ENCODE measurements around the gene BACE1-AS. TPM values are rescaled to one million over a fixed set of nuclear protein-coding genes. Genes with fewer than 3 reads are reported as not detected.

Gene BACE1-AS
- total and polyA plus RNA-seq, 3 experiments from 2014 or later, result 1.3 to 4.5 (median 3.8) TPM

- Mint-ChIP-seq H3K4me1 (peaks cover 16 to 25% (median 25%) of the 10 kb centered on the region in 3 donors), H3K27ac (no peak overlapping the region), H3K9me3 (no peaks in the 10 kb centered on the region), H3K4me3 (no peak overlapping the region), H3K27me3 (no peaks in the 10 kb centered on the region), H3K36me3 (peaks cover 0 to 4% (median 4%) of the 10 kb centered on the region in 3 donors)
- ChIA-PET CTCF (interaction anchor here (1.2 to 1.7 kb wide), 2 partner anchors 92 to 97 kb away, joined by 3 to 7 read pairs; partner anchors contain the start of gene PCSK7), POLR2A (interaction anchor here (1.4 to 1.7 kb wide), 2 partner anchors 98 to 150 kb away, joined by 3 read pairs; partner anchors contain the start of gene SIDT2)
- H3K27me3 ChIP-seq (ENCODE audit: insufficient read depth, low read length, poor library complexity, severe bottlenecking), result no peaks in the 10 kb centered on the region
- no peaks in the 10 kb centered on the region for H3K9me3 ChIP-seq (ENCODE audit: low read length)
- H3K36me3 ChIP-seq (ENCODE audit: insufficient read depth, low read length), result no peaks in the 10 kb centered on the region
- DNase-seq, result no peak
- H3K4me1 ChIP-seq (ENCODE audit: insufficient read depth, low read length), result peaks cover 12% of the 10 kb centered on the region
- H3K4me3 ChIP-seq (ENCODE audit: low read length), result peak overlapping the region; percentile 82
- peak overlapping the region; percentile 90 for H3K27ac ChIP-seq (ENCODE audit: low read depth, low read length)
These were observed 37.3 kb downstream of the BACE1-AS start for GRCh38 chr11:117328375-117329010.

GRCh38 chr11:117332843-117333242, 41.7 kb downstream of the BACE1-AS start:
- H3K9me3 Mint-ChIP-seq, result no peaks in the 10 kb centered on the region
- no peak overlapping the region for H3K27ac ChIP-seq (ENCODE audit: low read depth, low read length)
- no peaks in the 10 kb centered on the region for H3K9me3 ChIP-seq (ENCODE audit: low read length)
- peak overlapping the region in 1 of 8 donors; percentile 49 for H3K27ac Mint-ChIP-seq
- H3K36me3 Mint-ChIP-seq, result peaks cover under 1 to 37% (median 9%) of the 10 kb centered on the region in 3 donors
- H3K4me1 ChIP-seq (ENCODE audit: insufficient read depth, low read length), result peaks cover 12% of the 10 kb centered on the region
- H3K4me3 Mint-ChIP-seq, result no peak overlapping the region
- POLR2A ChIA-PET, result interaction anchor here (0.6 kb wide), 1 partner anchor 533 kb away, joined by 9 read pairs; no protein-coding TSS in a partner anchor
- H3K4me1 Mint-ChIP-seq, result peaks cover 19 to 37% (median 27%) of the 10 kb centered on the region in 3 donors
- CTCF ChIA-PET, result no interaction called here
- no peaks in the 10 kb centered on the region for H3K27me3 Mint-ChIP-seq
- no peak overlapping the region for H3K4me3 ChIP-seq (ENCODE audit: low read length)
- no peaks in the 10 kb centered on the region for H3K36me3 ChIP-seq (ENCODE audit: insufficient read depth, low read length)
- H3K27me3 ChIP-seq (ENCODE audit: insufficient read depth, low read length, poor library complexity, severe bottlenecking), result no peaks in the 10 kb centered on the region
- DNase-seq, result no peak

- no peaks in the 10 kb centered on the region for H3K9me3 ChIP-seq (ENCODE audit: low read length)
- H3K4me1 Mint-ChIP-seq, result peaks cover 21 to 43% (median 30%) of the 10 kb centered on the region in 3 donors
- no peak overlapping the region for H3K4me3 ChIP-seq (ENCODE audit: low read length)
- H3K27me3 Mint-ChIP-seq, result no peaks in the 10 kb centered on the region
- H3K9me3 Mint-ChIP-seq, result no peaks in the 10 kb centered on the region
- H3K27ac ChIP-seq (ENCODE audit: low read depth, low read length), result no peak overlapping the region
- H3K36me3 Mint-ChIP-seq, result peaks cover 3 to 45% (median 14%) of the 10 kb centered on the region in 3 donors
- no peaks in the 10 kb centered on the region for H3K27me3 ChIP-seq (ENCODE audit: insufficient read depth, low read length, poor library complexity, severe bottlenecking)
- CTCF ChIA-PET, result no interaction called here
- no peaks in the 10 kb centered on the region for H3K36me3 ChIP-seq (ENCODE audit: insufficient read depth, low read length)
- H3K27ac Mint-ChIP-seq, result peak overlapping the region in 1 of 8 donors; percentile 37
- no peak overlapping the region for H3K4me3 Mint-ChIP-seq
- POLR2A ChIA-PET, result no interaction called here
- no peak for DNase-seq
- peaks cover 5% of the 10 kb centered on the region for H3K4me1 ChIP-seq (ENCODE audit: insufficient read depth, low read length)
These were observed 42.8 kb downstream of the BACE1-AS start for GRCh38 chr11:117333917-117334316.

GRCh38 chr11:117334896-117335295, 43.8 kb downstream of the BACE1-AS start:
- no peaks in the 10 kb centered on the region for H3K36me3 ChIP-seq (ENCODE audit: insufficient read depth, low read length)
- H3K4me3 ChIP-seq (ENCODE audit: low read length), result no peak overlapping the region
- H3K4me1 ChIP-seq (ENCODE audit: insufficient read depth, low read length), result no peaks in the 10 kb centered on the region
- POLR2A ChIA-PET, result no interaction called here
- H3K9me3 ChIP-seq (ENCODE audit: low read length), result no peaks in the 10 kb centered on the region
- H3K4me1 Mint-ChIP-seq, result peaks cover 19 to 41% (median 27%) of the 10 kb centered on the region in 3 donors
- H3K27me3 Mint-ChIP-seq, result no peaks in the 10 kb centered on the region
- H3K27ac ChIP-seq (ENCODE audit: low read depth, low read length), result no peak overlapping the region
- no peak overlapping the region for H3K4me3 Mint-ChIP-seq
- no peak for DNase-seq
- no peak overlapping the region for H3K27ac Mint-ChIP-seq
- H3K36me3 Mint-ChIP-seq, result peaks cover 3 to 51% (median 17%) of the 10 kb centered on the region in 3 donors
- no peaks in the 10 kb centered on the region for H3K27me3 ChIP-seq (ENCODE audit: insufficient read depth, low read length, poor library complexity, severe bottlenecking)
- no peaks in the 10 kb centered on the region for H3K9me3 Mint-ChIP-seq
- CTCF ChIA-PET, result no interaction called here

- Mint-ChIP-seq H3K27me3 (no peaks in the 10 kb centered on the region), H3K27ac (peak overlapping the region in 1 of 8 donors; percentile 2), H3K9me3 (no peaks in the 10 kb centered on the region), H3K4me1 (peaks cover 15 to 36% (median 24%) of the 10 kb centered on the region in 3 donors), H3K4me3 (no peak overlapping the region), H3K36me3 (peaks cover 3 to 56% (median 17%) of the 10 kb centered on the region in 3 donors)
- Histone ChIP-seq H3K27me3 (ENCODE audit: insufficient read depth, low read length, poor library complexity, severe bottlenecking) (no peaks in the 10 kb centered on the region), H3K36me3 (ENCODE audit: insufficient read depth, low read length) (no peaks in the 10 kb centered on the region), H3K4me1 (ENCODE audit: insufficient read depth, low read length) (no peaks in the 10 kb centered on the region), H3K9me3 (ENCODE audit: low read length) (no peaks in the 10 kb centered on the region), H3K4me3 (ENCODE audit: low read length) (no peak overlapping the region), H3K27ac (ENCODE audit: low read depth, low read length) (no peak overlapping the region)
- DNase-seq, result no peak
- CTCF ChIA-PET, result no interaction called here
- POLR2A ChIA-PET, result no interaction called here
These were observed 44.3 kb downstream of the BACE1-AS start for GRCh38 chr11:117335399-117335798.

- no peaks in the 10 kb centered on the region for H3K27me3 Mint-ChIP-seq
- CTCF ChIA-PET, result no interaction called here
- H3K4me3 ChIP-seq (ENCODE audit: low read length), result no peak overlapping the region
- no peak overlapping the region for H3K4me3 Mint-ChIP-seq
- H3K27ac ChIP-seq (ENCODE audit: low read depth, low read length), result no peak overlapping the region
- H3K9me3 ChIP-seq (ENCODE audit: low read length), result no peaks in the 10 kb centered on the region
- peaks cover 4% of the 10 kb centered on the region for H3K36me3 ChIP-seq (ENCODE audit: insufficient read depth, low read length)
- POLR2A ChIA-PET, result no interaction called here
- no peaks in the 10 kb centered on the region for H3K27me3 ChIP-seq (ENCODE audit: insufficient read depth, low read length, poor library complexity, severe bottlenecking)
- peaks cover 3 to 65% (median 19%) of the 10 kb centered on the region in 3 donors for H3K36me3 Mint-ChIP-seq
- H3K4me1 Mint-ChIP-seq, result peaks cover 13 to 25% (median 17%) of the 10 kb centered on the region in 3 donors
- no peak for DNase-seq
- H3K4me1 ChIP-seq (ENCODE audit: insufficient read depth, low read length), result no peaks in the 10 kb centered on the region
- H3K9me3 Mint-ChIP-seq, result no peaks in the 10 kb centered on the region
- peak overlapping the region in 1 of 8 donors; percentile 47 for H3K27ac Mint-ChIP-seq
These were observed 45.9 kb downstream of the BACE1-AS start for GRCh38 chr11:117337076-117337475.

Other genes starting within 250 kb of the BACE1-AS start
- 10 to 100 TPM; 42.8 to 48.7 TPM for gene SIK3, start 192.9 kb upstream of the BACE1-AS start, total RNA-seq
- gene SIK3, start 192.9 kb upstream of the BACE1-AS start, polyA plus RNA-seq, result 33.9 TPM
- gene PAFAH1B2, start 147.1 kb upstream of the BACE1-AS start, total RNA-seq, result 10 to 100 TPM; 79.5 to 84.5 TPM
- gene PAFAH1B2, start 147.1 kb upstream of the BACE1-AS start, polyA plus RNA-seq, result 15.9 TPM
- 10 to 100 TPM; 13.8 to 14.9 TPM for gene SIDT2, start 112.6 kb upstream of the BACE1-AS start, total RNA-seq
- 2.0 TPM for gene SIDT2, start 112.6 kb upstream of the BACE1-AS start, polyA plus RNA-seq
- gene TAGLN, start 92.0 kb upstream of the BACE1-AS start, total RNA-seq, result 1 to 10 TPM; 1.8 to 2.2 TPM
- 0.35 TPM for gene TAGLN, start 92.0 kb upstream of the BACE1-AS start, polyA plus RNA-seq
- gene PCSK7, start 59.3 kb upstream of the BACE1-AS start, total RNA-seq, result 100 to 1,000 TPM in 1 of 2 experiments, 10 to 100 TPM in 1; 99.6 to 101 TPM
- 81.7 TPM for gene PCSK7, start 59.3 kb upstream of the BACE1-AS start, polyA plus RNA-seq
- 10 to 100 TPM; 25.1 to 25.3 TPM for gene RNF214, start 58.7 kb upstream of the BACE1-AS start, total RNA-seq
- gene RNF214, start 58.7 kb upstream of the BACE1-AS start, polyA plus RNA-seq, result 35.0 TPM
- 1 to 10 TPM; 2.5 to 2.9 TPM for gene BACE1, start 24.9 kb downstream of the BACE1-AS start, total RNA-seq
- gene BACE1, start 24.9 kb downstream of the BACE1-AS start, polyA plus RNA-seq, result 2.0 TPM
- 10 to 100 TPM; 34.6 to 40.5 TPM for gene CEP164, start 36.5 kb downstream of the BACE1-AS start, total RNA-seq
- gene CEP164, start 36.5 kb downstream of the BACE1-AS start, polyA plus RNA-seq, result 25.7 TPM